Colonic mucosa (tissue), 4 donors: ENCODE data around the gene TPPP3. TPM values are rescaled to one million over a fixed set of nuclear protein-coding genes. Genes with fewer than 3 reads are reported as not detected.

Experiments used
- DNase-seq: peaks from one replicate; pipeline ENCODE4 v3.0.0-alpha.2; 2020
- H3K27ac ChIP-seq: fragments of 200-600 bp; one replicate; pipeline ENCODE4 v1.8.0; 2021
- H3K27me3 ChIP-seq: fragments of 200-600 bp; one replicate; pipeline ENCODE4 v1.8.0; 2021
- H3K36me3 ChIP-seq: fragments of 200-600 bp; one replicate; pipeline ENCODE4 v1.8.0; 2021
- H3K4me1 ChIP-seq: fragments of 200-600 bp; one replicate; pipeline ENCODE4 v1.8.0; 2021; ENCODE audit warnings: mild to moderate bottlenecking
- H3K4me3 ChIP-seq: fragments of 200-600 bp; one replicate; pipeline ENCODE4 v1.8.0; 2021
- H3K9ac ChIP-seq, 2 donors: one replicate each; pipeline ENCODE4 v1.7.0; 2013; ENCODE audit warnings: control low read depth in 2 of 2, low read depth in 2 of 2, low read length in 2 of 2
- H3K9me3 ChIP-seq: fragments of 200-600 bp; one replicate; pipeline ENCODE4 v1.8.0; 2021
- CTCF ChIP-seq: fragments of 200-600 bp; IDR thresholded peaks from one replicate; pipeline ENCODE4 v1.8.0; 2022; ENCODE audit warnings: antibody characterized with exemption, mild to moderate bottlenecking
- intact Hi-C: fragments of 100-400 bp; cut with DNase I; formaldehyde crosslinking; loops from one replicate; pipeline ENCODE4 v1.14.1; 2022
- total RNA-seq, 2 donors: library from RNA; stranded (reverse); fragmentation: NEBNext Ultra II Directional in 1 of 2; extraction: Animal tissue kit (Norgen Biotek cat#: 25700) in 1 of 2; gene quantifications; one replicate each; pipeline ENCODE4 v1.2.1, GENCODE V29; 2021
- donor health status: healthy.
- donor health status: DM: no; HTN: no; CAD: no.
- donor health status: DM: no; HTN: no; CAD: no.

The TPPP3 gene
- total RNA-seq, 2 donors from 2014 or later: 3.7 to 12.3 TPM

- intact Hi-C loops: loop anchor here (10.0 kb wide), 1 partner anchor 54 kb away; the partner anchor contains the start of gene TPPP3
- no peak overlapping the region for H3K27ac ChIP-seq
- no peak for DNase-seq
- no peaks in the 10 kb centered on the region for H3K36me3 ChIP-seq
- H3K9me3 ChIP-seq: no peaks in the 10 kb centered on the region
- H3K27me3 ChIP-seq: no peaks in the 10 kb centered on the region
- H3K4me1 ChIP-seq: peaks cover 5% of the 10 kb centered on the region
- no peak overlapping the region for H3K9ac ChIP-seq
- TF ChIP-seq CTCF: no peak
- H3K4me3 ChIP-seq: no peak overlapping the region
Measured at GRCh38 chr16:67341250-67341649, 52.0 kb downstream of the TPPP3 start.

Other genes starting within 250 kb of the TPPP3 start
- 1 to 10 TPM; 4.4 to 4.9 TPM for gene B3GNT9, start 242.5 kb downstream of the TPPP3 start, total RNA-seq
- 10 to 100 TPM; 27.5 to 37.1 TPM for gene TRADD, start 233.6 kb downstream of the TPPP3 start, total RNA-seq
- 10 to 100 TPM; 12.0 to 27.1 TPM for gene FBXL8, start 233.5 kb downstream of the TPPP3 start, total RNA-seq
- gene HSF4, start 228.8 kb downstream of the TPPP3 start, total RNA-seq: 10 to 100 TPM; 23.6 TPM
- gene NOL3, start 223.0 kb downstream of the TPPP3 start, total RNA-seq: 10 to 100 TPM; 26.2 to 31.0 TPM
- 10 to 100 TPM; 24.0 to 43.0 TPM for gene MATCAP1, start 209.5 kb downstream of the TPPP3 start, total RNA-seq
- 1 to 10 TPM; 2.3 to 4.6 TPM for gene EXOC3L1, start 203.4 kb downstream of the TPPP3 start, total RNA-seq
- gene E2F4, start 201.3 kb downstream of the TPPP3 start, total RNA-seq: 10 to 100 TPM; 53.3 to 89.0 TPM
- 10 to 100 TPM; 60.7 to 75.6 TPM for gene ELMO3, start 194.4 kb downstream of the TPPP3 start, total RNA-seq
- 10 to 100 TPM; 42.8 to 69.0 TPM for gene TMEM208, start 166.4 kb downstream of the TPPP3 start, total RNA-seq
- 10 to 100 TPM; 21.6 to 47.2 TPM for gene FHOD1, start 146.0 kb downstream of the TPPP3 start, total RNA-seq
- 1 to 10 TPM in 1 of 2 donors, under 1 TPM in 1; 0.48 to 2.1 TPM for gene SLC9A5, start 144.5 kb downstream of the TPPP3 start, total RNA-seq
- 10 to 100 TPM; 13.1 to 14.7 TPM for gene PLEKHG4, start 114.0 kb downstream of the TPPP3 start, total RNA-seq
- gene KCTD19, start 66.8 kb downstream of the TPPP3 start, total RNA-seq: under 1 TPM in 1 of 2 donors, not detected in 1; 0.24 TPM
- gene LRRC36, start 66.7 kb downstream of the TPPP3 start, total RNA-seq: 1 to 10 TPM in 1 of 2 donors, not detected in 1; 1.1 TPM
- 1 to 10 TPM; 7.9 to 8.7 TPM for gene ZDHHC1, start 23.0 kb upstream of the TPPP3 start, total RNA-seq
- gene HSD11B2, start 37.6 kb upstream of the TPPP3 start, total RNA-seq: 100 to 1,000 TPM; 348 to 378 TPM
- 100 to 1,000 TPM; 194 to 195 TPM for gene ATP6V0D1, start 87.7 kb upstream of the TPPP3 start, total RNA-seq
- gene AGRP, start 90.0 kb upstream of the TPPP3 start, total RNA-seq: not detected
- gene RIPOR1, start 135.3 kb upstream of the TPPP3 start, total RNA-seq: 10 to 100 TPM; 14.4 to 19.0 TPM
- 10 to 100 TPM; 37.0 to 47.3 TPM for gene CTCF, start 169.0 kb upstream of the TPPP3 start, total RNA-seq